ENCODE measurements around the gene EDC4.

DNA sequence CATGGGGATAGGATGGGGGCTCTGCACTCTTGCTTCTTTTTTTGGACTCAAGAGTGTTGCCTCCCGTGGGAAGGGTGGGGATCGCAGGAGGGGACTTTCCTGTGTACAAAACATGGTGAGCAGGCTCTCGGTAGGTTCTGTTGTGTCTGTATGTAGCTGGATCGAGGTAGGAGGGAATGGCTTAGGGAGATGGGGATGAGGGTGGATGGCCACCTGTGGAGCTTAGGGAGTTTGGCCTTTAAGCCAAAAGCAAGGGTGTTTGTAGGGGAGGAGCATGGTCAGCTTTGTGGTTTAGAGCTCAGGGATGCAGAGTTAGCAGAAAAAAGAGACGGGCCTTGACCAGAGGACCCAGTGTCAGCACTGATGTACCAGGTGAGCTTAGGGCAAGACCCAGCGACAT lies 11.0 kb upstream of the EDC4 start:
- TF ChIP-seq, protein P1, sequence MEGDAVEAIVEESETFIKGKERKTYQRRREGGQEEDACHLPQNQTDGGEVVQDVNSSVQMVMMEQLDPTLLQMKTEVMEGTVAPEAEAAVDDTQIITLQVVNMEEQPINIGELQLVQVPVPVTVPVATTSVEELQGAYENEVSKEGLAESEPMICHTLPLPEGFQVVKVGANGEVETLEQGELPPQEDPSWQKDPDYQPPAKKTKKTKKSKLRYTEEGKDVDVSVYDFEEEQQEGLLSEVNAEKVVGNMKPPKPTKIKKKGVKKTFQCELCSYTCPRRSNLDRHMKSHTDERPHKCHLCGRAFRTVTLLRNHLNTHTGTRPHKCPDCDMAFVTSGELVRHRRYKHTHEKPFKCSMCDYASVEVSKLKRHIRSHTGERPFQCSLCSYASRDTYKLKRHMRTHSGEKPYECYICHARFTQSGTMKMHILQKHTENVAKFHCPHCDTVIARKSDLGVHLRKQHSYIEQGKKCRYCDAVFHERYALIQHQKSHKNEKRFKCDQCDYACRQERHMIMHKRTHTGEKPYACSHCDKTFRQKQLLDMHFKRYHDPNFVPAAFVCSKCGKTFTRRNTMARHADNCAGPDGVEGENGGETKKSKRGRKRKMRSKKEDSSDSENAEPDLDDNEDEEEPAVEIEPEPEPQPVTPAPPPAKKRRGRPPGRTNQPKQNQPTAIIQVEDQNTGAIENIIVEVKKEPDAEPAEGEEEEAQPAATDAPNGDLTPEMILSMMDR (IDR thresholded peaks at IDR 0.05): no peak
- TF ChIP-seq POLR2A (IDR thresholded peaks at IDR 0.05): no peak
- TF ChIP-seq EP300 (IDR thresholded peaks at IDR 0.05): no peak

Measured in ovary (tissue), 3 donors.